ENCODE measurements around the gene BMPER.

BMPER gene

DNA sequence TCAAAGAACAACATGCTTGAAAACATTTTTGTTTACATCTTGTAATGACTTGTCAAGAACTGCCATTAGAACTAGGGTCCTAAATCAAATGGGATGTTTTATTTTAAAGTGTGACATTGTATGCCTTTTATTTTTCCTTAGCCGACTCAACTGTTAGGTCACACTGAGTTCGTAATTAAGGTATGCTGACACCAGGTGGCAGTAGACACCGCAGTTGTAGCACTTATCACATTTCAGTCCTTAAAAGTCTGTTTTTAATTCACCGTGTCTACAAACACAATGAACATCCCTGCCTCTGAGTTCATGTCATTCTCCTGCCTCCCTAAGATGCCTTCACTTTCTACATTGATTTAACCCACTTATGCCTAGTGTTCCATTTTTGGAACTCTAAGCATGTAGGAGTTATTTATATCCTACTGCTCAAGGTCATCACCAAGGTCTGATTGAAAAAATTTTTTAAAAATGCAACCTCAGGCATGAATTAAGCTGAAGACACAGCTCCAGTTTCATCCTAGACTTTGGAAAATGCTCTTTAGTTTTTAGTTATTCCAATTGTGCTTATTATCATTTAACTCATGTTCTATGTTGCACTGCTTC is 186.1 kb downstream of the BMPER start:
- no peak for DNase-seq (ENCODE audit: low read depth)

DNA sequence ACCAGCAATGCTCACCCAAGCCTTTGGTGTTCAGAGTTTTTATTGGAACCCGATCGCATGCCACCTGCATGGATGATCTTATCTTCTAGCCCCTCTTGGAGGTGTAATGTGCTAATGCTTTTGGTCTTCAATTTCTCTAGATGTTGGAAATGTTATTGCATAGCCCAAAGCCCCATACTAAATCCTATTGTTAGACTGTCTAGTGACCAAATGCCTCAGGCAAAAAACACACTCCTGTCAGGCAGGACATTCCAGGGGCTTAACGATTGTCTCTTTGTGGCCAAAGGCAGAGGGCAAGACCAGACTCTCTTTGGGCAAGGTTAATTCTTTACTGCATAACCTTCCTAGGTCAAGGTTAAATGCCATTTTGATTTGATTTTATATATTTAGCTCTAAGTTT is 187.9 kb downstream of the BMPER start:
- DNase-seq (ENCODE audit: low read depth), result no peak

DNA sequence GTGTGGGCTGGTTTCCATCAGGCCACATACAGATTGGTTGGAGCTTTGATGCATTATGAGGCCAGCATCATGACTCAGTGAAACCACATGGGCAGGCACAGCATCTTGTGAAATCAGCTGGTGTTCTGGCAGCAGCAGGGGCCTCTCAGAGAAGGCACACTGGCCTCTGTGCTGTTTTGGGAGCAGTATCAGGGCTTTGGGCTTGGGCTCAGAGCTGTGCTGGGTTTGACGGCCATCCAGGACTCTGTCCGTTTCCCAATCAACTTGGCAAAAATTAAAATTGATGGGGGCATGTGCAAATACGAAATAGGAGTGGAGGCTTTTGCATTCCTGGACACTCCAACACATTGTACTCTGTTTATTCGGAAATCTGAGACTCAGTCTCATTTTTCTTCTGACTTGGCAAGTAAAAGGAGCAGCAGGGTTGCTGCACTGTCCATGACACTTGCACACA is 190.9 kb downstream of the BMPER start:
- no peak for DNase-seq (ENCODE audit: low read depth)

DNA sequence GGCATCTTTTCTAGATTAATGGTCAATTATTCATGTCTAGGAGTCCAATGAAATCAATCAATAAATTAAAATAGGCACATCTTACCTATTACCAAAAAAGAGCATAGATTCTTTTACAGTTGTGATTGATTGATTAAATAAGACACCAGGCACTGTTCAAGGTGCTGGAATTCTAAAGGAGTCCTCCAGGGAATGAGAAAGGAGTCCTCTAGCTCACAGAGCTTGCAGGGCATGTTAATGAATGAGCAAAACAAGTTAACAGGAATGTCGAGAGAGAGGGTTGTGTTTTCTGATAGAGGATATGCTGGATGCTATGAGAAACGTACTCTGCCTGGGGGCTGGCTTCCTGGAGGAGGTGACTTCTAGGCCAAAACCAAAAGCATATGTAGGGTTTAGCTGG is 191.4 kb downstream of the BMPER start:
- DNase-seq (ENCODE audit: low read depth), result no peak

DNA sequence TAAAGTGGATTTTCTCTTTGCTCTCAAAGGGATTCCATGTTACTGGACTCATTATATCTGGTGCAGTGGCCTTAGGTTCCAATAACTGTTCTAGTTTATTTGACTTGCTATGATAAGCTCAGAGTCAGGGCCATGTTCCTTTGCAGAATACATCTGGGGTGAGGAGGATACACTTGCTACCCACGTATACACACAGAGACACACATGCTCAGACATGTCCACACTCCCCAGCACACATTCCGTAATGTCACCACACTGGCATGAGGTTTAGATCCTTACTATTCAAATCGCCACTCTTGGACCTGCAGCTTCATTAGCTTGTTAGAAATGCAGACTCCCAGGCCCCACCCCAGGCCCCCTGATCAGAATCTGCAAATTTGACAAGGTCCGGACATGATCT is 195.3 kb downstream of the BMPER start:
- no peak for DNase-seq (ENCODE audit: low read depth)

DNA sequence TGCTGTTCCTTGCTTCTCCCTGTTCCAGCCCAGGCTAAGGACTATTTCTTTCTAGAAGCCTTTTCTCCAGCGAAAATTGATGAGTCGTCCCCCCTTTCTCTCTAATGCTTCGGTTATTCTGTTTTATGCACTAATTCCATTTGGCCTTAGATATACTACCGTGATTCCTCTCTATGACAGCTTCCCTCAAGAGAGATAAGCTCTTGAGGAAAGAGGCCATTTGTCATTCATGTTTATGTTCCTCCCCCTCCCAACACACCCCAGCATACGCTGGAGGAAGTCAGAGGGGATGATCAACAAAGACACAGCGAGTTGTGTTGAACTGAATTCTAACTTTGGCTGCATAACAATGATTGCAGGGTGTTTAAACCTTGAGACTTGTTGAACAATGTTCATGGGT is 198.8 kb downstream of the BMPER start:
- DNase-seq (ENCODE audit: low read depth), result no peak

DNA sequence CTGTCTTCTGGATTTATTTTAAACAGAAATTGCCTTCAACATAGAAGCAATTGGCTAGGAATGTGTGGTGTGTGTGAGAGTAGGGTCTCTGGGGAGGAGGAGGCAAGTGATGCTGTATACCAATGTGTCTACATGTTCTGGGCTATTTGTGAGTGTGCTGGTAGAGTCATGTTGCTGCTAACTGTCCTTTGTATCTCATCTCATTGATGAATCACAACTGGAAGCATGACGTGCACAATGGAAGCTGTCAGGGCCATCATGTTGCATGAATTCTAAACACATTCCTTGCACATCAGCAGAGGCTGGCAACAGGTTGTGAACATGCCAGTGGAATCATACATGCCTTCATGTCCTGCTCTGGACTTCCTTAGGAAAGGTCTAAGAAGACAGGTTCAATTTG is 199.7 kb downstream of the BMPER start:
- DNase-seq (ENCODE audit: low read depth), result no peak

DNA sequence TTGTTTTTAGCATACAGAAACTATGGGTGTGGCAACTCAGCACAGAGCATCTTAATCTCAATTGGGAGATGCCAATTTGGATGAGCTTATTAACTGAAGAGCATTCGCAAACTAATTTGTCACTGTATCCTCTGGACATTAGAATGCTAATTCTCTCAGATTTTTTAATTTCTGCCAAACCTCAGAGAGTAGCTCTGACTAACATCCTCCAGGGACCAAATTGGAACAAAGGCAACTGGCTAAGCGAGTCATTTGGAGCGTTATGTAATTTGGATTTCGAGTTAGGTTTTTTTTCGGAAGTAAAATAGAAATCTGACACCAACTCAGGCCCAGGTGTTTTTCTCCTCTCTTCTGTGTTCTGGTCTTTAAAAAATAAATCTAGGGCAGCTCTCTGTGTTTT is 201.9 kb downstream of the BMPER start:
- DNase-seq (ENCODE audit: low read depth), result no peak

DNA sequence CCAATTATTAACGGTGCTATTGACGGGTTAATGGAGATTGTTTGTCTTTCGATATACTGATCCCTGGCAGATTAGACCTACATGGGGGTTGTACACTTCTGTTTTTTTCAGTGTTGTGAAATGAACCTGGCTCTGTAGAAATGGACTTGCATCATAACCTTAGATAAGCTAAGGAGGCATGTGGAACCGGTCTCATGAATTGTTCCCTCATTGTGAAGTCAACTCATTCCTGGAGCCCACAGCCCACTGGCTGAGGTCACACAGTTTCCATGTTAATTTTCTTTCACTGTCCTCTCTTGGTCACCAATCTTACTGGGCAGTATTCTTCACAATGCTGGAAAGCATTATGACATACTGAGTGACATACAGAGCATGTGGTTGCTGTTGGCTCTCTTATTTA is 202.8 kb downstream of the BMPER start:
- DNase-seq (ENCODE audit: low read depth), result no peak

DNA sequence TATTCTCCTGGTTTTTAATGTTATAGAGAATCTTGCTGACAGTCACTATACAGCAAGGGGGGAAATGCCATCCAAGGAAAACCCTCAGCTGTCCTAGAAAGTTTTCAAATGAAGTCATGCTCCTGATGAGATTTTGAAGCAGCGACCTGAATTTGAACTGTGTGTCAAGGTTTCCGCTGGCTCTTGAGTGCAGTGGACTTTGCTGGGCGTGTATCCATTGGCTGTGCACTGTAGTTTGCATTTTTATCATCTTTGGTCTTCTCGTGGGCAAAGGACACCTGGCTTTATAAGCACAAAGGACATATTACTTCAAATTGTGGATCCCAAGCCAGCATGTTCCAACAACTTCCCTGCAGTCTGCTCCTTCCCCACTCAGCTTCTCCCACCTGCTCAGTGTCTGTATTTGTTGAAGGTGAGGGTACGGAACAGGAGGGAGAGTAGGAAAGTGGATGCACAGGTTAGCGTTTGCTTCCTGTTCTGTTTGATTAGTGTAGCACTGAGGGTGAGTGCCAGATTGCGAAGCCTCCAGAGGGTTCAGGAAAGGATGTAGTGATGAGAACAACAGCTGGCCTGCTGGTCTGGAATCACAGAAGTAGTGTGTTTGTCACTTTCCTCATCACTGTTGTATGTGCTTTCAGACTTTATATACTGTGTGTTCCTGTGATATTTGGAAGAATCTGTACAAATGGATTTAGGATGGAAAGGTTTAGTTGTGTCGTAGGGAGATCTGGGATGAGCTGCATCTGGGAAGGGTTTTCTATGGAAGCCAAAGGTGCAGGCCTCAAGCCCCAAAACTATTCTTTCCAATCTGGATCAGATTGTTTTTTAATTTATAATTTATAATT is 204.8 kb downstream of the BMPER start:
- DNase-seq (ENCODE audit: low read depth), result no peak

DNA sequence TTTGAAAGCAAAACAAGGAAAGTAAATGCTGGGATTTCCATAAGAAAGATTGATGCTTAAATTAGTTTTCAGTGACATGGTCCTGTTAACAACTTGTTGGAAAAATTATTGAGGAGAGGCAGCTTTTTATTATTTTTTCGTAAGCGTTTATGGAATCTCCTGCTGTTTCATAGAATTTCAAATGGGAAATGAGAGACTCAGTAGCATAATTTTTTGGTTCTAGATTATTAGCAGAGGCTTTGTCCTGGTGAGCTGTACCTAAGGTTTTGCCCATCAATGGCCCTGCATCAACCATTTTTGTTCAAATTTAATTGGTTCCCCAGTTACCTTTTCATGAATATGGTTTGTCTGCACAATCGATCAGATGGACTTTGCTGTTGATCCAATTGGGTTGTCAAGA is 205.7 kb downstream of the BMPER start:
- DNase-seq (ENCODE audit: low read depth), result no peak

DNA sequence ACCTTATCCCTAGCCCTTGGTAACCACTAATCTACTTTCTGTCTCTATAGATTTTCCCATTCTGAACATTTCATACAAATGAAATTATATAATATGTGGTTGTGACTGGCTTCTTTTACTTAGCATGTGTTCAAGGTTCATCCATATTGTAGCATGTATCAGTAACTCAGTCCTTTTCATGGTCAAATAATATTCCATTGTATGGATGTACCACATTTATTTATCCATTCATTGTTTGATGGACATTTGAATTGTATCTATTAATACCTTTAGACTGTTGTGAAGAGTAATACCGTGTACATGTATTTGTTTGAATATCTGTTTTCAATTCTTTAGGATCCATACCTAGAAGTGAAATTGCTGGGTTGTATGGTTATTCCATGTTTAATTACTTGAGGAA is 210.2 kb downstream of the BMPER start:
- no peak for DNase-seq (ENCODE audit: low read depth)

DNA sequence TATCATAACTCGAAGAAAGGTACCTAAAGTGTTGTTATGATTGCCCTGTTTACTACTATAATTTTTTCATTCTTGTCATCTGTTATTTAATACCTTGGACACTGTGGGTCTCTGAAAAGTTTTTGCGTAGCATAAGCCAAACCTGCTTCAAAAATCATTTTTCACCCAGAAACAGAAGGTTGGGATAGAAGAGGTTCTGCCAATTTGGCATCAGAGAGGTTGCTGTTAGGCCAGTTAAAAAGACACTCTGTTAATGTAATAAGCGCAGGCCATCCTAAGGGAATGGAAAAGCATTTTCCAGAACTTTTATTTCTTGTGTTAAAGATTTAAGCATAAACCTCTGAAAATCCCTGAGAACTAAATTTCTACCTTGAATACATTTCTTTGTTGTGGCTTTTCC is 212.2 kb downstream of the BMPER start:
- no peak for DNase-seq (ENCODE audit: low read depth)

DNA sequence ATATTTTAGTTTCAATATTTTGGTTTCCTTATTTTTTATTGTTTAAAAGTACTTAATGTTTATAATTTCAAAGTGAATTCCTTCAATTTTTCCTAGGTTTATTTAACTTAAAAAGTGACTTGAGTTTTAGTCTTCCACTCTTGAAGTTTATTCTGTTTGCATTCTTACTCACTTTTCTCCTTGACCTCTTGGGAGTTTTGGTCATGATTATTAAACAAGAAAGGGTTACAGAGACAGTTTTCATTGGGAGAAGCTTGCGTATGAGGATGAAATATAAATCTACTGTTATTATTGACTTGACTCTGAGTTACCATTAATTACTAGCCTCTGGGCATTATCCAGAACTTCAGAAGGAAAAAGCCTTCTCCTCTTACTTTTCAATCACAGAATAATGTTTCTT is 216.0 kb downstream of the BMPER start:
- DNase-seq (ENCODE audit: low read depth), result no peak

DNA sequence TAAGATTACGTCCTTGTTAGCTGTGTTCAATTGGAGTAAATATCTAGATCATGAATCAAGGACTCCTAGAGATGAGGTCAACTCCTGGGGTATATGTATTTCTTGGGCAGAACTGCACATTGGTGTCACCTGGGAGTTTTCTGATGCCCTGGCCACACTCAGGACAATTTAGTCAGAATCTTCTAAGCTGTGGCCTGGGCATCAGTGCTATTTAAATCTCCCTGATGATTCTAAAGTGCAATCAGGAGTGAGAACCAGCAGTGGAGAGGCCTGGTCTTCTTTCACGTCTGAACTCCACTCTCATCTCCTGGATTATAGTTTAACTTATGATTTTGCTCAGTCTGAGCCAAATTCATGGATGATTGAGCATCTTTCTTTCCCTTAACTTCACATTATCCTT is 218.0 kb downstream of the BMPER start:
- no peak for DNase-seq (ENCODE audit: low read depth)

DNA sequence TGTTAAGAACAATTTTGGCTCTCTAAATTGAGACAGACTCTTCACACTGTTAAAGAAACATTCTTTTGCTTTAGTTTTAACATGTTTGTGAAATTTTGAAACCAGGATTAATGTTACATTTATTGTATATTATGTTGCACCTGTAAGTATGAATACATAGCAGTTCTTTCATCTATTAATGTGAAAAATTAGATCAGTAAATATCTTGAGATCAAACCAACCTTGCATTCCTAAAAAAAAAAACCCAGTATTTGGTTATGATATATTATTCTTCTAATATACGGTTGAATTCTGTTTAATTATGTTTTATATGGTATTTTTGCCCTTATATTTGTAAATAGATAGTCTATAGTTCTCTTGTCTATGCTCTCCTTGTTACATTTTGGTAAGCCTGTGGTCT is 219.4 kb downstream of the BMPER start:
- DNase-seq (ENCODE audit: low read depth), result no peak

DNA sequence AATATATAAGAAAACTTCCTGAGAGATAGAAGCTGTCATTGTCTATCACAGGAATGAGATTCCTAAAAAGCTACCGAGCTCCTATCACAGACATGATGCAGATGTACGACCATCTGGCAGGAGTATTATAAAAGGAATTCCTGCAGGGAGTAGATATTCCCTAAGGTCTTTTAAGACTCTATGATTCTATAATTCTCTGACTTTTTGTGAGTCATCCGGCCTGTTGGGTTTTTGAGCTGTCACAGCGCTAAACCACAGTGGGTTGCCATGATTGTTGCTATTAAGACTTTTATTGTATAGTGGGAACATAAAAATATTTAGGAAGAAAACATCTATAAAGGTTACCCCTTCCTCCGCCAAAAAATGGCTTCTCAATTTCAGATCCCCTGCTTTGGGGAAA is 223.4 kb downstream of the BMPER start:
- no peak for DNase-seq (ENCODE audit: low read depth)

DNA sequence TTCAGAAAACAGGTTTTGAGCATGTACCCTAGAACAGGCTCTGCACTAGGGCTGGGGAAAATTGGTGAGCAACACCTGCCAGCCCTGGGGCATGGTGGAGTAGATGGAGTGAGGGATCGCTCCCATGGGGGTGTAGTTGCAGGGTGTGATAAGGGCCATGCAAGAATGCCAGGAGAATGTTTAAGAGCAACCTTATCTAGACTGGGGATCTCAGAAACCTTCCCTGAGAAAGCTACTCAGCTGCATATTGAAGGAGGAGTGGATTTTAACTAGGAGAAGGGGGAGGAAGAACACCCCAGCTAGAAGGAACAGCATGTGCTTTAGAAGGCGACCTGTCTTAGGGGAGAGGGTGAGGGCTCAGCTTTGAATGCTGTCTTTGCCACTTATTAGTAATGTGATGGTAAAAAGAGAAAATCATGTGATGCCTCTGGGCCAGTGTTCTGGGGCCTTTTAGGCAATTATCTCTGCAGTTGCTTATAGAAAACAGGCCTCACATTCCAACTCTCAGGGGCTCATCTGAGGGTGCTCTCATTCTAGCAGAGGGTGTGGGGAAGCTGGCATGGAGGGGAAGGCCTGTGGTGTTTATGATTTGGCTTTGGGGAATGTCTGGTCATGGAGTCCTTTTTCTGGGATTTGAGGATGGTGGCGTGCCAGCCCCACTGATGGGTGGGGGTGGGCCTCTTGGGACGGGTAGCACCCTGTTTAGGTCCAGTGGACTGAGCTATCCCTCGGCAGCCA is 225.4 kb downstream of the BMPER start:
- no peak for DNase-seq (ENCODE audit: low read depth)

DNA sequence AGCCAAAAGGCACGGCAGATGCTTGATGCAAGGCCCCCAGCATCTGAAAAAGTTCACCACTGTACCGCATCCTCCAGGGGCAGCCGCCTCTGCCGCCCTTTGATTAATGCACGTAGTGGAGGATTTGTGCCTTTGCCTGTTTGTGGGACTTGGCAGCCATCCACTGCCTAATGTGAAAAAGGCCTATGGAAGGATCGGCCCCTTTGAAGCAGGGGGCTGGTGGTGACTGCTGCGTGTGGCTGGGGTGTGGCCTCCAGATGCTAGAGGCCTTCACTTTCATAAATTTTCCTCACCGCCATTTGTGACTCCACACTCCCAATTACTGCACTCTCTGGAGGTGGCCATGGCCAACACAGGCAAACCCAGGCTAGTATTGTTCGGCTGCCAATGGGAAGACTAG is 226.0 kb downstream of the BMPER start:
- DNase-seq (ENCODE audit: low read depth), result no peak

DNA sequence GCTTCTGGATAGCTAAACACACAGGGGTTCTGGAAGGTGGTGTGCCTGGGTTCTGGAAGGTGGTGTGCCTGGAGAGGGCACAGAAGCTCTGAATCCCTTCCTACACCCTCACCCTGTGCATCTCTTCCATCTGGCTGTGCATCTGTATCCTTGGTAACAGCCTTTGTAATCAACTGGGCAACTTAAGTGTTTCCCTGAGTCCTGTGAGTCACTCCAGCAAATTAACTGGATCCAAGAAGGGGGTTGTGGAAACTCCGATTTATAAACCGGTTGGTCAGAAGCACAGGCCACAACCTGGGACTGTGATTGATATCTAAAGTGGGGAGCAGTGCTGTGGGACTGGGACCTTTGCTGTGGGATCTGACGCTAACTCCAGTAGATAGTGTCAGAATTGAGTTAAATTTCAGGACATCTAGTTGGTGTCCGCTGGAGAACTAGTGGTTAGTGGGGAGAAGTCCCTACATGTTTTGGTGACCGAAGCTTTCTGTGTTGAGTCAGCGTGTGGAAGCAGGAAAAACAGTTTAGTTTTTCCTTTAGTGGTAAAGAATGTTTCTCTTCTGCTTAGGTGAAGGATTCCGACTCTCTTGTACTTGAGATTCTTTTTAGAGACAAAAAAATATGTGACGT is 228.1 kb downstream of the BMPER start:
- DNase-seq (ENCODE audit: low read depth), result no peak

DNA sequence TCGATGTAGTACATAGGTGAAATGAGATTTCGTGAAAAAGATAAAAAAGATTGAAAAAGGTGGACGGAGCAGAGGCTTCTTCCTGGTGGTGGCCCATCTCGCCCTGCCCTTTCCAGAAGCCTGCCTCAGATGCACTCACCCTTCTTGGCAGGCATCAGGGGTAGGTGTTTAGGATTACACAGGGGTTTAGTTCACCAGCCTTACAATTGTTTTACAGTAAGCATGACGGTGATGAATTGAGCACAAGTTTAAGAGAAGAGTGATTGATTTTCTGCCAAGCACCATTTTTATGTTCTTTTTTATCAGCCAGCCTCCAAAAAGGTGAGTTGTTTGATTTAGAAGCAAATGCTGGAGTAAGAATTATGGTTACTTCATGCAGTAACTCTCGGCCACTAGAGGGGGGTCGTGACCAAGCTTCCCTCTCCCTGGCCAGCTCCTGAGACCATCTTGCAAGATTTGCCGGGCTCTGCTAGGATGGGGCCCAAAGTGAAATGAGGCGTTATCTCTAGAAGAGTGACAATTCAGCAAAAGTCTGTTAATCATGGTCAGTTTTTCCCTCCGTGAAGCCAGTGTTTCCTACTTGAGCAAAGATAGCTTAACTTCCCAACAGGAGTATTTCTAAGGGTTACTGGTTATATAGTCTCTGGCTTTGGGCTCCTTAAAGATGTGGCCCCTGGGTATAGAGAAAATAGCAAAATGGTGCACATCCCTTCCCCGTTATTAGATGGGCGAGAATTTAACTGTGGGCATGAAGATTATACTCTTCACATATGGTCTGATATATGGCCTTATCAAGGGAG is 228.8 kb downstream of the BMPER start:
- DNase-seq (ENCODE audit: low read depth), result no peak

DNA sequence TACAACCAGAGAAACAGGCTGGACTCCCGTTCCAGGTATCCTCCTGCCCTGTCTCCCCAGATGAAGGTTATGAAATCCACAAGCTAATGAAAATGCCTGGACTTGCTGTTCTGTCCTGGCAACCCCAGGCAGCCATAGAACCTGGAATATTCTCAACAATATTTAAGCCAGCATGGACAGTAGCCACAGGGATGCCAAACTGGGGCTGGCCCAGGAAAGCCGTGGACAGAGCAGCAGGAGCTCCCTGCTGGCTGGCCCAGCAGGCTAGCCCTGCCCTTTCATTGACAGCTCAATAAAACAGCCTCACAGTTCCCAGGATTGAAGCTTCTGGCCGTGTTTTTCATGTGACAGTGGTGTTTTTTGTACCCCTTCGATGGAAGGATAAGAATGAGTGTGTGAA is 230.6 kb downstream of the BMPER start:
- no peak for DNase-seq (ENCODE audit: low read depth)

Data from non-pigmented ciliary epithelial cell (primary cell).